DLD1 (cell line): ENCODE data around the gene GGA1.

ENCODE experiments used
- in situ Hi-C: cut with HindIII; loops from 2 replicates; pipeline ENCODE4 v1.10.0; 2017; ENCODE audit warnings: low sequenced_read_pairs

GGA1 gene, protein sequence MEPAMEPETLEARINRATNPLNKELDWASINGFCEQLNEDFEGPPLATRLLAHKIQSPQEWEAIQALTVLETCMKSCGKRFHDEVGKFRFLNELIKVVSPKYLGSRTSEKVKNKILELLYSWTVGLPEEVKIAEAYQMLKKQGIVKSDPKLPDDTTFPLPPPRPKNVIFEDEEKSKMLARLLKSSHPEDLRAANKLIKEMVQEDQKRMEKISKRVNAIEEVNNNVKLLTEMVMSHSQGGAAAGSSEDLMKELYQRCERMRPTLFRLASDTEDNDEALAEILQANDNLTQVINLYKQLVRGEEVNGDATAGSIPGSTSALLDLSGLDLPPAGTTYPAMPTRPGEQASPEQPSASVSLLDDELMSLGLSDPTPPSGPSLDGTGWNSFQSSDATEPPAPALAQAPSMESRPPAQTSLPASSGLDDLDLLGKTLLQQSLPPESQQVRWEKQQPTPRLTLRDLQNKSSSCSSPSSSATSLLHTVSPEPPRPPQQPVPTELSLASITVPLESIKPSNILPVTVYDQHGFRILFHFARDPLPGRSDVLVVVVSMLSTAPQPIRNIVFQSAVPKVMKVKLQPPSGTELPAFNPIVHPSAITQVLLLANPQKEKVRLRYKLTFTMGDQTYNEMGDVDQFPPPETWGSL

DNA sequence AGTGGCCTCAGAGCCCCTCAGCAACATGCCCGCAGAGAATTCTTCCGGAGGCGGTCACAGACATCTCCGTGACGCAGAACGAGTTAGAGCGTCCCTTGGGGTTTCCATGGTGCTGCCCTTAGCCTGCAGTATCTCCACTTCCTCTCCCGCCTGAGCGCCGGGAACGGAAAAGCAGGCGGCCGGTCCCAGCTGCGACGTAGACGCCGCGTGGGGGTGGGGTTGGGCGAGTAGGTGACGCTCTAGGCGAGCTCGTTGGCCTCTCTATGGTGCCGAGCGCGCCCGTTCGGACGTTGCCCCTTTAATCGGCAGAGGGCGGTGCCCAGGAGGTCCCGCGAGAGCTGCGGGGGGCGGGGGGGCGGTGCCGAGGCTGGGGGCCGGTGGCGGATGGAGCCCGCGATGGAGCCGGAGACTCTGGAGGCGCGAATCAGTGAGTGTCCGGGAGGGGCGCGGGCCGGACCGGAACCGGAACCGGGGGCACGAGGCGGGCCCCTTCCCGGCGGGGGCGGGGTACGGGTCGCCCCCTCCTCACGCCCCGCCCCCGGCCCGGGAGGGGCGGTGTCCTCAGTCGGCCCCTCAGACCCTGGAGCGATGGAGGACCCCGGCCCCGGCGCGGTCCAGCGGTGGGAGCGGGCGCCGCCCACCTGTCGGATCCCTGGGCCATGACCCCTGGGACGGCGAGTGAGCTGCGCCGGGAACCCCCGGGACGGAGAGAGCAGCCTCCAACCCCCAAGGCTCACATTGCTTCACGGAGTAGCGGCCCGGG lies at the start of gene GGA1:
Gene GGA1, plus strand, starts transcription at position 358 of the 763 bp plus-strand sequence. Its CDS starts 27 bp downstream, at position 385.
- in situ Hi-C loops: no loop called here

DNA sequence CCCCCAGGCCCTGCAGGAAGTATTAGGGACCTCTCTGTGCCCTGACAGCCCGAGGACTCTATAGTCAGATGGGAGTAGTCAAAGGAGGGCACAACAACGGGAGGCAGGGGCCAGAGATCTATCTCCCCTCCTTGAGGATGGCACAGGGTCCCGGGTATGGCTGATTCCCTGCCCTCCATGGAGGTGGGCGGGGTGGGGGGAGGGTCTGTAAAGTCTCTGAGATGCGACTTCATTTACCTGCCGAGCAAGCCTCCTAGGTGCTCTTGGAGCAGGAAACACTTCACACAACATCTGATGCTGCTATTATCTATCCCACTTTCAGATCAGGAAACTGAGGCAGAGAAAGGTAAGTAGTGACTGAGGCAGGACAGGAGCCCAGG lies 49.1 kb upstream of the GGA1 start:
- in situ Hi-C loops: no loop called here

DNA sequence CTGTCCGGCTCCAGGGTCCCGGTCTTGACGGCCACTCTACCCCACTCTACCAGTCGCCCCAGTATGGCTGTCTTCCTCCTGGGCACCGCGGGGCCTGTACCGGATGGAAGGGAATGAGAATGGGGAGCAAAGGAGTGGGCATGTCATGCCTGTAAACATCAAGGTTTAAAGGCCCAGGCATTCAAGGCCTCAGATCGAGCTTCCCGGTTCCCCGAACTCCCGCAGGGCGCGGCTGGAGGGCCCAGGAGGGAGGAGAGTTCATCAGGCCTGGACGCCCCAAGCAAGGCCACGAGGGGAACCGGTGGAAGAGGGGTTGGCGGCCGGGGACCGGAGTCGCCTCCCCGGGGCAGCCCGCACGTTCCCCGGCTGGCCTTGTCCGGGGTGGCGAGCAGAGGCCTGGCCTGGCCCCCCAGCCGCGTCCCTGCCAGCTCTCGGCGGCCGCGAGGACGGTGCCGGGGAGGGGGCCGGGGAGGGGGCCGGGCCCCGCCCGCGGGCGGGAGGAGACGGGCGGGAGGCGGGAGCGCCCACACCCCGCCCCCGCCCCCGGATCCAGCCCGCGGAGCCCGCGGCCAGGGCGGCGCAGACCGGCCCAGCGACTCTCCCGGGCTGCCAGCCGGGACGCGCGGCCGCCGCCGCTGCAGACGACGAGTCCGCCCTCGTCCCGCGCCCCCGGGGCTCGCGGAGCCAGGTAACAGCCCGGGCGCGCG lies 48.6 kb upstream of the GGA1 start, which contains the start of gene CDC42EP1:
Gene CDC42EP1, plus strand, starts transcription at position 580 of the 707 bp plus-strand sequence. CDS start 5,870 bp downstream, outside the sequence.
- in situ Hi-C loops: no loop called here

DNA sequence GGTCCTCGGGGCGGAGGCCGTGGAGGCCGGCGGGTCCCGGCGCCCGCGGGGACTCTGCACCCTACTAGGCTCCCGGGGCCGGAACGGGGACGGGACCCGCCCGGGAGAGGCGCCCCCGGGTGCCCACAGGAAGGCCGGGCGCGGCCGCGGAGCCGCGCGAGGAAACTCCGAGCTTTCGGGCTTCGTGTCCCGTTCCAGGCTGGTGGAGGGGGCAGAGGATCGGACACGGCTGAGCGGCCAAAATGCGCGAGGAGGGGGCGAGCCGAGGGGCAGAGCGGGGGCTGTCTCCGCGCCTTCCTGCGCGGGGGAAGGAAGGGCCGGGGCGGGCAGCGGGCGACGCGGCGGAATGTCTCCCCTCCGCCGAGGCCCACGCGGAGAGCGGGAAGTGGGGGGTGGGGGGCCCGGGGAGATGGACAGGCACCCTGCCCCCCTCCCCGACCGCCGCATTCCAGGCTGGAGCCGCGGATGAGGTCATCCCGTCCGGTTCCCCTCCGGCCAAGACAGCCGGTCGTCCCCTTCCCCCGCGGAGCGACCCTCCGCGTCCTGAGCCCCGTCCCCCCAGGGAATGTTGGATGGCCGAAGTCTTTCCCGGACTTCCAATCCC lies 47.9 kb upstream of the GGA1 start:
- in situ Hi-C loops: no loop called here

DNA sequence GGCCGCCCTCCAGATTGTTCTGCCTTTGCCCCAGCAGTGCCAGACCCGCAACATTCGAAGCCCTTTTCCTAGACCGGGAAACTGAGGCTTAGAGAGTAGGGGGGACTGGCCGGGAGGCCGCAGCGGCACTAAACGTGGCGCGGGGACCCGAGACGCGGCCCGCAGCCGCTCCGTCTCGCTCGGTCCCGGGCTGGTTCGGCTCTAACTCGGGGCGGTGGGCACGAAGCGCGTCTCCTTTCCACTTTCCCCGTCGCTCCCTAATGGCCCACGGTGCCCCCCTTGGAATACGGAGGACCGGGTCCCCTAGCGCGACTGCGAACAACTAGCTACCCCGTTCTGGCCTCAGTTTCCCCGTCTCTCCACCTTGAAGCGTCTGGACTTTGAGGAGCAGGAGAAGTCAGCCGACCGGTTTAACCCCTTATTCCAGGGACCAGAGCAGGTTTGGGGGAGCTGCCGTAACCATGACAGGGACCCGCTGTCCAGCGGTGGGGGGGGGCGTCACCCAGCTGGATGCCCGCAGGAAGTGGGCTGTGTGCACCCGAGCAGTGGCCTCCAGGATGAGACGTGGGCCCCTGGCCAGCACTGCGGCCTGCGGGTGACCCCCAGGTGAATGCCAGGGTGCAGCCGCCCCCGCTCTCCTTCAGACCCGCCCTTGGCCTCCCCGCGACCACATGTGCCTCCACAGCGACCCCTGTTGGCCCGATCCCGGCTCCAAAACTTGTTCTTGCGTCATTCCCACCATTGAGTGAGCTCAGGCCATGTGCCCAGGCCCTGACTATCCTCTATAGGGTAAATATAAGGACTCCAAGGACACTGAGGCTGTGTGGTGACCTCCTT lies 47.2 kb upstream of the GGA1 start:
- in situ Hi-C loops: no loop called here

DNA sequence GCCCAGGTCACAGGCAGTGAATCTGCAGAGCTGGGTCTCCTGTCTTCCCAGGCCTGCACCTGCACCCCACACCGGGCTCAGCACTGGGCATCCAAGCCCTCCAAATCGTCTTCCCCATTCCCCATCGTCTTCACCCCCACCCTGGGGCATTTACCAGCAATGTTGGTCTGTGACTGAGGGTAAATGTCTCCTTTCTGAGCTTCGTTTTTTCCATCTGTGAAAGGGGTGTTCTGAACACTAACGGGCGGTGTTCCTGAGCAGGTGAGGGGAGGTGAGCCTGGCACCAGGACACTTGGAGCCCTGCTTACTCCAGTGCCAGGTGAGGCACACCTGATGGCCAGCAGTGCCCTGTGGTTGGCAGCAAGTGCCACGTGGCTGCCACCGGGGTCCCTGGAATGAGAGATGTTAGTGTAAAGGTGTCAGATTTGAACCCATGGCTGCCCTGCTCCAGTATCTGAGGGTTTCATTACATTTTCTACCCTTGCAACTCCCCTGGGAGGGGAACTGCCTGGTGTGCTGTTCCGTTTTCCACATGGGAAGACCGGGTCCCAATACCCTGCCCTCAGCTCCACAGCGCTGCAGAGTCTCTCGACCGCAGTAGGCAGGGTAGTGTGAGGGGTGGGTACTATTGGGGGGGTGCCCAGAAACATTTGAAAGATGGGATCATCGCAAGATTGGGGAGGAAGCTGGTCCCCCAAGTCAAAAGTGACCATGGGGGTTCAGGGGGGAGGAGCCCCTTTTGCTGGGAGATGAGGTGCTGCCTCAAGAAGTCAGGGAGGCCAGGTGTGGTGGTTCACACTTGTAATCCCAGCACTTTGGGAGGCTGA lies 46.4 kb upstream of the GGA1 start:
- in situ Hi-C loops: no loop called here

DNA sequence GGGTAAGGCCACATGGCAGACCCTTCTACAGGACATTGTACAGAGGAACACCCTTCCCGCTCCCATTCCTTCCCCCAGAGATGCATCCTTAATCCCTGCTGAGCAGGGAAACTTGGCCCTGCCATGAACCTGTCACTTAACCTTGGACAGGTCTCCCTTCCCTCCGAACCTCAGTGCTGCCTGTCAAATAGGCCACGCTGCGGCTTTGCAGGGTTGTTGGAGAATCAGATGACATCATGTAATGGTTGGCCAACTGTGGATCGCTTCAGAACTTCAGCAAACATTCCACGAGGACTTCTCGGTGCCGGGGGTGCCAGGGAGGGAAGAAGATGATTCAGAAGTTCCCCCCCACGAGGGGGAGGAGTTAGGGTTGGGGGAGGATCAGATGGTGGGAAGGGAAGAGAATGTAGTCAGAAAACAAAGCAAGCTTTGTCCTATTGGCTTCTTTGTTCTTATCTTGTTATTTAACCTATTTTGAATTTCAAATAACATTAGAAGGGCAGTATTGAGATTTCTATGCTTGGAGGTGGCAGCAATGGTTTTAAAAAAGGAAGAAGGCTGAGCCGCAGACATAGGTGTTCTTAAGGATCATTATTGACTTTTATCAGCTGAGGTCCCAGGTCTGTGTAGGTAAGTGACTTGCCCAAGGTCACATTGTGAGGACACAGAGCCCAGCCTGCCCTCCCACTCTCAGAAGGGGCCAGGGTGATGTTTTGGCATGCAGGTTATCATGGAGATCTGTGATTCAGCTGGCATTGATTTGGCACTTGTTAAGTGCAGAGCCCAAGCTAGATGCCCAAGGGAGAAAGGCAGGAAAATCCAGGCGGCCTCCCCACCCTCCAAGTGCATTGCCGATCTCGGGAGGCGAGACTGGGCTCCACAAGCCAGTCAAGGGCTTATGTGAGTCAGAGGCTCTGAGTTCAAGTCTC lies 45.2 kb upstream of the GGA1 start:
- in situ Hi-C loops: no loop called here

DNA sequence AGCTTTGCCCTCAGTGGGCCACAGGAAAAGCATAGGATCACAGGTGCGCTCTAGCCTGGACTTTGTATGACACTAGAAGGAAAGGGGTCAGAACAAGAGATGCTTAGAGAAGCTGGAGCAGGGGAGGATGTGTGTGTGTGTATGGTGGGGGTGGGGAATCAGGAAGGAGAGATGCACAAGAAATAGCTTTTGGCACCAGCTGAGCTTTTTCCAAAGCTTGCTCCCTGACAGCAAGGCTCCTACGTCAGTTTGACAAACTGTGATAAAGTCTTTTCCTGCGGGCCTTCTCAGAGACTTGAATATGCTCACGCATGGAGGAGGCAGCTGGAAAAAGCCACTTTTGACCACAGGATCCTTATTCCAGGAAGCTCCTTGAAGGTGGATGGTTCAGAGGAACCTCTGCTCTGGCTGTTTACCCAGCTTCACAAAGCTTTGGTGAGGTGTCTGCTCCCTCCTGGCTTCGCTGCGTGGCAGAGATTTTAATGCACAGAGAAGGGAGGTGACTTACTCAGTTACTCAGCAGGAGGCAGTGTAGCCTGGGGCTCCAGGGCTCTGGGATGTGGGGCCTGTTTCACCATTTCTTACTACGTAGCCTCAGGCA lies 44.4 kb upstream of the GGA1 start:
- in situ Hi-C loops: no loop called here

DNA sequence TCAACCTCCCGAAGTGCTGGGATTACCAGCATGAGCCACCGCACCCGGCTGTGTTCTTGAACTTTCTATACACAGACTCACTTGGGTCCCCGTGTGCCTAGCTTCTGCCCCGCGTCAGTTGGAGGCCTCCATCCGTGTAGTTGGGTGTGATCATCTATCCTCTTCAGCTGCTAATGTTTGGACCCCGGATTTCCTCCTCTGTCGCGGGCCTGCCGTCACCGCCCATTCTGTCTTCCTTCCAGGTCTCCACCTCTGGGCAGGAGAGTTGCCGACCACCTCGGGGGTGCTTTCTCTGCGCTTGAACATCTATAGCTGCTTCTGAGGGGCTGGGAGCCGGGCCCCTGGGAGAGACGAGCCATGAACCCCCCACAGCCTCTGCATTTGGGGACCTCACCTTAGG lies 42.8 kb upstream of the GGA1 start:
- in situ Hi-C loops: no loop called here

DNA sequence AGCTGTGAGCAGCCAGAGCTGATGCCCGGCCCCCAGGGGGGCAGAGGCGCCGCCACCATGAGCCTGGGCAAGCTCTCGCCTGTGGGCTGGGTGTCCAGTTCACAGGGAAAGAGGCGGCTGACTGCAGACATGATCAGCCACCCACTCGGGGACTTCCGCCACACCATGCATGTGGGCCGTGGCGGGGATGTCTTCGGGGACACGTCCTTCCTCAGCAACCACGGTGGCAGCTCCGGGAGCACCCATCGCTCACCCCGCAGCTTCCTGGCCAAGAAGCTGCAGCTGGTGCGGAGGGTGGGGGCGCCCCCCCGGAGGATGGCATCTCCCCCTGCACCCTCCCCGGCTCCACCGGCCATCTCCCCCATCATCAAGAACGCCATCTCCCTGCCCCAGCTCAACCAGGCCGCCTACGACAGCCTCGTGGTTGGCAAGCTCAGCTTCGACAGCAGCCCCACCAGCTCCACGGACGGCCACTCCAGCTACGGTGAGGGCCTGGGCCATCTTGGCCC lies 42.3 kb upstream of the GGA1 start:
- in situ Hi-C loops: no loop called here

DNA sequence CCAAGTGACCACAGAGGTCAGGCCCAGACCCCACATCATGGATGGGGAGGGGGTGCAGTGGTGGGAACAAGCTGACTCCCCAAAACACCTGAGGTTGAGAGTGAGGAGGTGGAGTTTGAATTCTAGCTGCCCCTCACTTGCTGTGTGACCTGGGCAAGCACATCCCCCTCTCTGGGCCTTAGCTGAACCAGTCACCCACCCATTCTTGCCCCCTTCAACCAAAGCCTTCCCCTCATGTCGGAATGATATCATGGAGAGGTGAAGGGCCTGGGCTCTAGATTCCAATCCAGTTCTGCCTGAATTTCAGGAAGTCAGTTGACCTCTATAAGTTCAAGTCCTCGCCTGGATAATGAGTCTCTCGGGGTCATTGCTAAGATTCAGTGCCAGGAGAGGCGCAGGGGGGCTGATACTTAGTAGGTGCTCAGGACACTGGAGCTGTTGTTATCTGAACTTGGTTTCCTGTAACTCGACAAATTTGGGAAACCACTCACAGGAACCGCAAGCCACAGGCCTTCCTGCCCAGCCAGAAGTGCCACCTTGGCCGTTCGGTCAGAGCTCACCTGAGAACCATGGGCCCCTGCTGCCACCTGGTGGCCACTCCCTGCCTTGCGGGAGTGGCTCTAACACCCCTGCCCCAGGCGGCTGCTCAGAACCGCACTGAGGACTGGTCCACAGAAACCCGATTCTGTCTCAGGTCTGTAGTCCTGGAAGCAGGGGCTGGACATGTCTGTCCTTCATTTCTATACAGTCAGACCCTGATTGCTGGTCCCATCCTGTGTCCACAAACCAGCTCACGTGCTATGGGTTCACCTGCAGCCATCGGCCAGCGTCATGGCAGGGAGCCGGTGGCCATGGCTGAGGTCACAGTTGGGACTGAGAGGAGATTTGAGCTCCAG lies 41.5 kb upstream of the GGA1 start:
- in situ Hi-C loops: no loop called here

DNA sequence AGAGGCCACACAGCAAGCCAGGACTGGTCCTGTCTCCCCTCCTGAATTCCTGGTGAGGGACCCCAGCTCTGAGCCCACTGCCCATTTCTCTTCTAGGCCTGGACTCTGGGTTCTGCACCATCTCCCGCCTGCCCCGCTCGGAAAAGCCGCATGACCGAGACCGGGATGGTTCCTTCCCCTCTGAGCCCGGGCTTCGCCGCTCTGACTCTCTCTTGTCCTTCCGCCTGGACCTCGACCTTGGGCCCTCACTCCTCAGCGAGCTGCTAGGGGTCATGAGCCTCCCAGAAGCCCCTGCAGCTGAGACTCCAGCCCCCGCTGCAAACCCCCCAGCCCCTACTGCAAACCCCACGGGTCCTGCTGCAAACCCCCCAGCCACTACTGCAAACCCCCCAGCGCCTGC lies 40.6 kb upstream of the GGA1 start:
- in situ Hi-C loops: no loop called here

DNA sequence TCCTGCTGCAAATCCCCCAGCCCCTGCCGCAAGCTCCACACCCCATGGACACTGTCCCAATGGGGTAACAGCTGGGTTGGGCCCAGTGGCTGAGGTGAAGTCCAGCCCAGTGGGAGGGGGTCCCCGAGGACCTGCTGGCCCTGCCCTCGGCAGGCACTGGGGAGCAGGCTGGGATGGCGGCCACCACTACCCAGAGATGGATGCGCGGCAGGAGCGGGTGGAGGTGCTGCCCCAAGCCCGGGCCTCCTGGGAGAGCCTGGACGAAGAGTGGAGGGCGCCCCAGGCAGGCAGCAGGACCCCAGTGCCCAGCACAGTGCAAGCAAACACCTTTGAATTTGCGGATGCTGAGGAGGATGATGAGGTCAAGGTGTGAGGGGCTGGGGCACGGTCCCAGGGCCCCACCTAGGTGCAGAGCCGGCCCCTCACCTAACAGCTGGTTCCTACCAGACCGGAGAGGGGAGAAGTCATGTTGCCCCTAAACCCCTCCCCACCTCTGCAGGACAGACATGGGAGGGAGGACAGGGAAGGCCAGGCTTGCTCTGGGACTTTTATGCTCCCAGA lies 40.1 kb upstream of the GGA1 start:
- in situ Hi-C loops: no loop called here

DNA sequence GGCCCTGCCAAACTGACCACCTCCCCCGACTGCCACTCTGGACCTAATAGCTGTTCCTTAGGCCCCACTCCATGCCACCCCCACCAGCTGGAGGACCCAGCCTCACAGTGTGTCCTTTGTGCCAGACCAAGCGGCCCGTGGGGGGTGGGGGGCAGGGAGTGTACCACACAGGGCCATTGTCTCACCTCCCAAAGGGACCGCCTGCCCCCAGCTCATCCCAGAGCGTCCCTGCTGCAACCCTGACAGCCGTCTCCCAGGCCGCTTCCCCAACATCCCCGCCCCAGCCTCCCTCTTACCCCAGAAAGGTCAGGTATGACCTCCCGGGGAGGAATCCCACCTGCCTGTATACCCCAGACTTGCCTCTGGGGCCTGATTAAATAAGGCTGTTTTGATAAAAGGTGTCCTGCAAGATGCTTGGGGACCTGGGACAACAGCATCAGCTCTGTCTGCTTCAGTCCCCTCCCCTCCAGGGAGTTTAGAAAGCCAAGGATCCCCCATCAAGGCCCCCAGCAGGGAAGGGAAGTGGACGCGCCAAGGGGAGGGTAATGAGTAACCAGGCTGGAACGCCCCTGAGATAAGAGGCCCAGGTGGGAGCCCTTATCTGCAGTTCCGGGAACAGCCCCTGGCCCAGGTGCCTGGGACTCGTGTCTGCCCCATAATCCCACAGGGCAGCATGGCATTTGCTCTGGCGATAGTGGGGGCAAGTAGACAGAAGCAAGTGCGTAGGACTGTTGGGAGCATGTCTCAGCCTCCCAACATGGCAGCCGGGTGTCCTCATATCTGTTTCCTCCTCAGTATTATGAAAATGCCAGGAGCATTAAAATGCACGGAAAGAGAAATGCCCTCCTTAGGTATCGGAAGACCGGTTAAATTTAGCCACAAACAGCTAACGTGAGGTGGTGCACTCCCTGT lies 39.4 kb upstream of the GGA1 start:
- in situ Hi-C loops: no loop called here
